Activated effector memory CD4-positive, alpha-beta T cell treated with anti-CD3 and anti-CD28 coated beads, Interleukin-2, amount 50 U/mL, for 16 hours (primary cell): ENCODE measurements around the gene LILRB4.
"Not testable (repeated sequence)": the region's sequence is repeated elsewhere in the genome, so short reads cannot be mapped to it uniquely, and the experiment has no call there.

Experiments
- DNase-seq: peaks from one replicate; pipeline ENCODE4 v3.0.0-alpha.2; 2020

The LILRB4 gene

GRCh38 chr19:54696117-54696548 is 33.3 kb downstream of the LILRB4 start:
- no peak for DNase-seq

GRCh38 chr19:54696766-54697165 is 34.0 kb downstream of the LILRB4 start:
- DNase-seq, result no peak

DNA sequence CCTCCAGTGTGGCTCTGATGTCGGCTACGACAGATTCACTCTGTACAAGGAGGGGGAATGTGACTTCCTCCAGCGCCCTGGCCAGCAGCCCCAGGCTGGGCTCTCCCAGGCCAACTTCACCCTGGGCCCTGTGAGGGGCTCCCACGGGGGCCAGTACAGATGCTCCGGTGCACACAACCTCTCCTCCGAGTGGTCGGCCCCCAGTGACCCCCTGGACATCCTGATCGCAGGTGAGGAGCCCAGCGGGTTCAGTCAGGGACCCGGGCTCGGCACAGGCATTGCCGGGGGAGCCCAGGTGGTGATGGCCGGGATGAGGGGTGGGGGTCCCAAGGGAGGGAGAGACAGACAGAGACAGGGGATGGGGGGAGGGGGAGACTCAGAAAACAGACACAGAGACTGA is 34.9 kb downstream of the LILRB4 start:
- not testable (repeated sequence) for DNase-seq

DNA sequence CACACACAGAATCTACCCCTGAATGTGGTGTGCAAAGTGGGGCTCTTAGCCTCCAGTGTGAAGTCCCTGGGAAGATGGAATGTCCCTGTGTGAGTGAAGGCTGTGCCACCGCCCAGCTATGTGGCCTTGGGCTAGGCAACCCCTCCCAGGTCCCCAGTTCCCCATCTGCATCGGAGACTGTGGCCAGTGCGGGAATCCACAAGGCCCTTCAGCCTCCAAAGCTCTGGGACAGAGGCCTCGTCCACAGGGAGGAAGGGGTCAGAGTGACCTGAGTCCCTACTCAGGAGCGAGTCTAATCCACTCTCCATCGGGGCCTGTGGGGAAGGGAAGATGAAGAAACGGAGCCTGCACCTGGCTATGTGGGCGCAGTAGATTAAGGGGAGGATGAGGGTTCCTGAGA is 42.1 kb downstream of the LILRB4 start:
- peak; percentile 44 for DNase-seq

- no peak for DNase-seq
Measured at GRCh38 chr19:54707962-54708361, 45.2 kb downstream of the LILRB4 start.

DNA sequence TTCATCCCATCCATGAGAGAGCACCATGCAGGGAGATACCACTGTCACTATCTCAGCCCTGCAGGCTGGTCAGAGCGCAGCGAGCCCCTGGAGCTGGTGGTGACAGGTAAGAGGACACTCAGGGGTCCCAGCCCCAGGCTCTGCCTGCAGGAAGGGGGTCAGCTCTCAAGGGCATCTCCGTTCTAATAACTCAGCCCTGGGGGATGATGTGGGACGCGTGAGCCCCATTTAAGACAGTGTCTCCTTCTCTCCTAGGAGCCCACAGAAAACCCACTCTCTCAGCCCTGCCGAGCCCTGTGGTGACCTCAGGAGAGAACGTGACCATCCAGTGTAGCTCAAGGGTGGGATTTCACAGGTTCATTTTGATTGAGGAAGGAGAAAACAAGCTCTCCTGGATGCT is 46.0 kb downstream of the LILRB4 start:
- DNase-seq, result no peak

- no peak for DNase-seq
Measured at GRCh38 chr19:54709212-54709948, 46.6 kb downstream of the LILRB4 start.

GRCh38 chr19:54709956-54710355 is 47.2 kb downstream of the LILRB4 start:
- DNase-seq, result not testable (repeated sequence)
